HEK293 (cell line): ENCODE results near the gene GRIA1.

ENCODE experiments used
- CTCF ChIA-PET: fragments of 350-600 bp; formaldehyde crosslinking; extraction: SDS; loops from one replicate; lab custom pipeline; 2021; ENCODE audit warnings: antibody characterized with exemption; lab: Yijun Ruan, JAX
- POLR2A ChIA-PET: fragments of 300-600 bp; formaldehyde crosslinking; extraction: SDS; loops from one replicate; lab custom pipeline; 2020; ENCODE audit warnings: antibody characterized with exemption, inconsistent platforms; lab: Yijun Ruan, JAX
- H3K27ac ChIP-seq: fragments of 200-500 bp; sonication (Bioruptor generic); 2 replicates; pipeline ENCODE4 v1.5.1; 2014; ENCODE audit warnings: low read depth, low read length, control low read depth, inconsistent platforms; ENCODE audit errors: extremely low read depth
- H3K36me3 ChIP-seq, 2 experiments: fragments of 200-500 bp in 1 of 2; sonication (Bioruptor generic) in 1 of 2; 1 replicate in 1 of 2; 2 replicates in 1 of 2; pipeline ENCODE4 v1.5.1; 2014 to 2017; ENCODE audit warnings: inconsistent platforms in 2 of 2, low read length in 2 of 2; ENCODE audit not compliant: control insufficient read depth in 2 of 2, insufficient read depth in 1 of 2
- H3K4me1 ChIP-seq: fragments of 200-500 bp; sonication (Bioruptor generic); 2 replicates; pipeline ENCODE4 v1.5.1; 2014; ENCODE audit warnings: mild to moderate bottlenecking, low read length, inconsistent platforms; ENCODE audit not compliant: control insufficient read depth, insufficient read depth
- H3K4me3 ChIP-seq: 2 replicates; pipeline ENCODE4 v1.5.1; 2011; ENCODE audit warnings: low read depth, mild to moderate bottlenecking, control low read depth, low read length, moderate library complexity
- H3K9me3 ChIP-seq: fragments of 200-500 bp; sonication (Bioruptor generic); 2 replicates; pipeline ENCODE4 v1.5.1; 2014; ENCODE audit warnings: low read depth, low read length, inconsistent platforms; ENCODE audit not compliant: control insufficient read depth, insufficient read depth
- BCL11B ChIP-seq: fragments of 450-650 bp; formaldehyde crosslinking; IDR thresholded peaks from 2 replicates; pipeline ENCODE4 v1.5.1; 2016; ENCODE audit warnings: low read depth, missing biosample characterization, missing genetic modification characterization
- CTCF ChIP-seq: fragments of 450-650 bp; formaldehyde crosslinking; IDR thresholded peaks from 2 replicates; pipeline ENCODE4 v1.5.1; 2016; ENCODE audit warnings: missing biosample characterization, missing genetic modification characterization
- KLF8 ChIP-seq: fragments of 450-650 bp; formaldehyde crosslinking; IDR thresholded peaks from 2 replicates; pipeline ENCODE4 v1.5.1; 2016; ENCODE audit warnings: missing biosample characterization, missing genetic modification characterization
- PRDM2 ChIP-seq: fragments of 450-650 bp; formaldehyde crosslinking; IDR thresholded peaks from 2 replicates; pipeline ENCODE4 v1.5.1; 2016; ENCODE audit warnings: missing biosample characterization, missing genetic modification characterization, borderline replicate concordance
- PRDM4 ChIP-seq: fragments of 450-650 bp; formaldehyde crosslinking; IDR thresholded peaks from 2 replicates; pipeline ENCODE4 v1.5.1; 2017; ENCODE audit warnings: missing biosample characterization, missing genetic modification characterization
- ZFP41 ChIP-seq: fragments of 450-650 bp; formaldehyde crosslinking; IDR thresholded peaks from 2 replicates; pipeline ENCODE4 v1.5.1; 2016; ENCODE audit warnings: missing biosample characterization, missing genetic modification characterization, borderline replicate concordance
- ZNF155 ChIP-seq: fragments of 450-650 bp; formaldehyde crosslinking; IDR thresholded peaks from 2 replicates; pipeline ENCODE4 v1.5.1; 2016; ENCODE audit warnings: missing biosample characterization, missing genetic modification characterization
- ZNF248 ChIP-seq: fragments of 450-650 bp; formaldehyde crosslinking; IDR thresholded peaks from 2 replicates; pipeline ENCODE4 v1.5.1; 2017; ENCODE audit warnings: missing biosample characterization, missing genetic modification characterization
- ZNF274 ChIP-seq, 2 experiments: fragments of 200-500 bp in 1 of 2; fragments of 450-650 bp in 1 of 2; sonication (Bioruptor generic) in 1 of 2; formaldehyde crosslinking in 1 of 2; IDR thresholded peaks; 2 replicates each; pipeline versions ENCODE4 v1.5.1 to v1.6.1; 2014 to 2016; ENCODE audit warnings: borderline replicate concordance in 1 of 2, inconsistent platforms in 1 of 2, low read length in 1 of 2, missing biosample characterization in 1 of 2, missing genetic modification characterization in 1 of 2
- ZNF473 ChIP-seq: fragments of 450-650 bp; formaldehyde crosslinking; IDR thresholded peaks from 2 replicates; pipeline ENCODE4 v1.5.1; 2017; ENCODE audit warnings: missing biosample characterization, missing genetic modification characterization
- ZNF488 ChIP-seq: fragments of 450-650 bp; formaldehyde crosslinking; IDR thresholded peaks from 2 replicates; pipeline ENCODE4 v1.5.1; 2016; ENCODE audit warnings: missing biosample characterization, missing genetic modification characterization
- ZNF654 ChIP-seq: fragments of 450-650 bp; formaldehyde crosslinking; IDR thresholded peaks from 2 replicates; pipeline ENCODE4 v1.5.1; 2016; ENCODE audit warnings: low read depth, missing biosample characterization, missing genetic modification characterization
- TF ChIP-seq, protein P1 (sequence below): fragments of 450-650 bp; formaldehyde crosslinking; optimal IDR thresholded peaks from 2 replicates; pipeline ENCODE3; 2016; ENCODE audit warnings: missing biosample characterization, mild to moderate bottlenecking, missing genetic modification characterization

Gene GRIA1

DNA sequence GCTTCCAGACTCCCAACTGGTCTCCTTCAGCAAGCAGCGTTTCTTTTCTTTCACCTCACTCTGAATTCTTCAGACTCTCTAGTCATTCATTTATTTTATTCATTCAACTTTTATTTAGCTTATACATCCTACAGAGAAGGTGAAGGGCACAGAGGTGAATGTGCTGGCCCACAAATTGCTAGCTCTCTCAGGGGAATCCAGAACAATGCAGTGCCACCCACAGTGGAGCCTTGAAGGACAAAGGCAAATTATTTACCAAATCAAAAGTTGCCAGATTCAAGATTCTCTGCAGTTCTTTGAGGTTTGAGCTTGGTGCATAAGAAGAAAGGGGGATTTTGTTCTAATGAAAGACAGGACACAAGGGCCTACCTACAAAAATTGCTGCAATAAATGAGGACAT is 29.7 kb downstream of the GRIA1 start:
- CTCF ChIA-PET = no interaction called here
- no peak overlapping the region for H3K27ac ChIP-seq
- H3K36me3 ChIP-seq = no peaks in the 10 kb centered on the region
- POLR2A ChIA-PET = no interaction called here
- TF ChIP-seq PRDM4 = no peak
- H3K9me3 ChIP-seq = no peaks in the 10 kb centered on the region
- no peak overlapping the region for H3K4me3 ChIP-seq
- no peaks in the 10 kb centered on the region for H3K4me1 ChIP-seq

- CTCF ChIA-PET = interaction anchor here (0.6 kb wide), 1 partner anchor 1111 kb away, joined by 3 read pairs; no protein-coding TSS in a partner anchor
- no peaks in the 10 kb centered on the region for H3K4me1 ChIP-seq
- POLR2A ChIA-PET = no interaction called here
Measured at GRCh38 chr5:153520952-153521351, 30.5 kb downstream of the GRIA1 start.

GRCh38 chr5:153523211-153523610 is 32.7 kb downstream of the GRIA1 start:
- CTCF ChIA-PET = interaction anchor here (1.4 kb wide), 1 partner anchor 18 kb away, joined by 4 read pairs; no protein-coding TSS in a partner anchor

More at GRCh38 chr5:153520952-153521351, 30.5 kb downstream of the GRIA1 start:
- no peaks in the 10 kb centered on the region for H3K9me3 ChIP-seq
- H3K36me3 ChIP-seq = no peaks in the 10 kb centered on the region
- H3K4me3 ChIP-seq = no peak overlapping the region
- H3K27ac ChIP-seq = no peak overlapping the region
- TF ChIP-seq, protein P1, sequence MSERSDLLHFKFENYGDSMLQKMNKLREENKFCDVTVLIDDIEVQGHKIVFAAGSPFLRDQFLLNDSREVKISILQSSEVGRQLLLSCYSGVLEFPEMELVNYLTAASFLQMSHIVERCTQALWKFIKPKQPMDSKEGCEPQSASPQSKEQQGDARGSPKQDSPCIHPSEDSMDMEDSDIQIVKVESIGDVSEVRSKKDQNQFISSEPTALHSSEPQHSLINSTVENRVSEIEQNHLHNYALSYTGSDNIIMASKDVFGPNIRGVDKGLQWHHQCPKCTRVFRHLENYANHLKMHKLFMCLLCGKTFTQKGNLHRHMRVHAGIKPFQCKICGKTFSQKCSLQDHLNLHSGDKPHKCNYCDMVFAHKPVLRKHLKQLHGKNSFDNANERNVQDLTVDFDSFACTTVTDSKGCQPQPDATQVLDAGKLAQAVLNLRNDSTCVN (tag by site-specific recombination) = no peak
- no peak for TF ChIP-seq ZNF473 (tag by site-specific recombination)
- no peak for TF ChIP-seq KLF8 (tag by site-specific recombination)
- TF ChIP-seq ZNF488 (tag by site-specific recombination) = no peak
- no peak for TF ChIP-seq ZFP41 (tag by site-specific recombination)
- no peak for TF ChIP-seq ZNF248
- no peak for TF ChIP-seq ZNF654 (tag by site-specific recombination)

More at GRCh38 chr5:153523211-153523610, 32.7 kb downstream of the GRIA1 start:
- Histone ChIP-seq H3K27ac (no peak overlapping the region), H3K4me1 (no peaks in the 10 kb centered on the region), H3K9me3 (no peaks in the 10 kb centered on the region), H3K4me3 (no peak overlapping the region), H3K36me3 (no peaks in the 10 kb centered on the region)
- TF ChIP-seq PRDM2 (no peak), BCL11B (tag by site-specific recombination) (no peak), CTCF (no peak), ZNF274 (IDR thresholded peaks at IDR 0.05; ENCODE audit: low read length) (no peak), ZNF274 (tag by site-specific recombination; IDR thresholded peaks at IDR 0.05; ENCODE audit: borderline replicate concordance) (no peak), ZNF155 (tag by site-specific recombination) (no peak)
- POLR2A ChIA-PET = no interaction called here
